Type B pancreatic cell (in vitro differentiated cells): ENCODE data around the gene HK1. TPM values are rescaled to one million over a fixed set of nuclear protein-coding genes. Genes with fewer than 3 reads are reported as not detected.
"Not testable (repeated sequence)": the region's sequence is repeated elsewhere in the genome, so short reads cannot be mapped to it uniquely, and the experiment has no call there.

ENCODE experiments used
- DNase-seq: peaks from one replicate; pipeline ENCODE4 v3.0.0; 2021; ENCODE audit warnings: mixed read lengths; ENCODE audit not compliant: unreplicated experiment; ENCODE audit errors: extremely low spot score
- H3K27ac Mint-ChIP-seq: 2 replicates; pipeline ENCODE4 v1.8.0; 2021; ENCODE audit warnings: mild to moderate bottlenecking, mixed read lengths
- H3K27me3 Mint-ChIP-seq: 2 replicates; pipeline ENCODE4 v1.8.0; 2021; ENCODE audit warnings: mixed read lengths
- H3K36me3 Mint-ChIP-seq: 2 replicates; pipeline ENCODE4 v1.8.0; 2021; ENCODE audit warnings: mixed read lengths
- H3K4me1 Mint-ChIP-seq: one replicate; pipeline ENCODE4 v1.8.0; 2021; ENCODE audit warnings: mixed read lengths; ENCODE audit not compliant: unreplicated experiment
- H3K4me3 Mint-ChIP-seq: 2 replicates; pipeline ENCODE4 v1.8.0; 2021; ENCODE audit warnings: mild to moderate bottlenecking, mixed read lengths
- H3K9me3 Mint-ChIP-seq: 2 replicates; pipeline ENCODE4 v1.8.0; 2021; ENCODE audit warnings: mixed read lengths
- total RNA-seq: library from RNA; stranded (reverse); gene quantifications from 2 replicates; pipeline ENCODE4 v1.2.1, GENCODE V29; 2021; ENCODE audit warnings: low replicate concordance
- TF ChIP-seq, protein P1 (sequence below): fragments of 200-600 bp; sonication (generic); conservative IDR thresholded peaks from 2 replicates; pipeline ENCODE4 v1.5.0; 2021; ENCODE audit warnings: antibody characterized with exemption, mild to moderate bottlenecking

The HK1 gene
- total RNA-seq, 1 donor from 2014 or later, result 60.8 TPM

DNA sequence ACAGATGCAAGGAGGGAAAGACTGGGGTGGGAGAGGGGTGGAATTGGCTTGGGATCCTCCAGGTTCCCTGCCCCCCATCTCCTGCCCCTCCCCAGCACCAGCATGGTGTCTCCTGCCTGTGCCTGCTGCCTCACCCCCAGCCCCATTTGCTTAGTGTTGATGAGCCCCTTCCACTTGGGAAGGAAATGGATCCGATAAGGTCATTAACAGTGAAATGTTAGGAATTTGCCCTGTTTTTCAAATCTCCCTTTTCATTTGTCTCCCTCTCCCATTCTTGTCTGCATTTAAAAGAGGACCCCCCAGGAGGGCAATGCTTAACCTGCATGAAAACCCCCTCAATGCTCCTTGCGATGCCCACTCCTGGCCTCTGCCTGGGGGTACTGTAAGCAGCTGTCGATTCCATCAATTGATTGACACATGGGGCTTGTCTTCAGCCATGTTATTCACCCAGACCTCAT lies 51.5 kb downstream of the HK1 start:
- H3K4me3 Mint-ChIP-seq, result no peak overlapping the region
- H3K27ac Mint-ChIP-seq, result peak overlapping the region; percentile 88

DNA sequence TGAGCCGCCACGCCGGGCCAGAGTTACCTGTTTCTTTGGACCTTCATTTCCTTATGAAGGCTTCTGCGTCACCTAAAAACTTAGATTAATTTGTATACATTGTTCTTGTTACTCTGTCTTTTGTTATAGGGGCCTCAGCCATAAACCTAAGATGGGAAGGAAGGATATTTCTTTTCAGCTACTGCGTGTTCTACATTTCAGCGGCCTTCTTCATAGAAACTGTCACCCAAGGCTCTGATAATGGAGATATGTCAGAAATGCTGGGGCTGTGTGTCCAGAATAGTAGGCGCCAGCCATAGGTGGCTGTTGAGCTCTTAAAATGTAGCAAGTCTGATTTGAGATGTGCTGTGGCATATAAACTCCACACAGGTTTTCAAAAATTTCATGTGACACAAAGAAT lies 52.9 kb downstream of the HK1 start:
- no peak for DNase-seq
- TF ChIP-seq, protein P1, sequence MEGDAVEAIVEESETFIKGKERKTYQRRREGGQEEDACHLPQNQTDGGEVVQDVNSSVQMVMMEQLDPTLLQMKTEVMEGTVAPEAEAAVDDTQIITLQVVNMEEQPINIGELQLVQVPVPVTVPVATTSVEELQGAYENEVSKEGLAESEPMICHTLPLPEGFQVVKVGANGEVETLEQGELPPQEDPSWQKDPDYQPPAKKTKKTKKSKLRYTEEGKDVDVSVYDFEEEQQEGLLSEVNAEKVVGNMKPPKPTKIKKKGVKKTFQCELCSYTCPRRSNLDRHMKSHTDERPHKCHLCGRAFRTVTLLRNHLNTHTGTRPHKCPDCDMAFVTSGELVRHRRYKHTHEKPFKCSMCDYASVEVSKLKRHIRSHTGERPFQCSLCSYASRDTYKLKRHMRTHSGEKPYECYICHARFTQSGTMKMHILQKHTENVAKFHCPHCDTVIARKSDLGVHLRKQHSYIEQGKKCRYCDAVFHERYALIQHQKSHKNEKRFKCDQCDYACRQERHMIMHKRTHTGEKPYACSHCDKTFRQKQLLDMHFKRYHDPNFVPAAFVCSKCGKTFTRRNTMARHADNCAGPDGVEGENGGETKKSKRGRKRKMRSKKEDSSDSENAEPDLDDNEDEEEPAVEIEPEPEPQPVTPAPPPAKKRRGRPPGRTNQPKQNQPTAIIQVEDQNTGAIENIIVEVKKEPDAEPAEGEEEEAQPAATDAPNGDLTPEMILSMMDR, result no peak
- Mint-ChIP-seq H3K9me3 (no peaks in the 10 kb centered on the region), H3K4me1 (peaks cover 47% of the 10 kb centered on the region), H3K4me3 (no peak overlapping the region), H3K27me3 (no peaks in the 10 kb centered on the region), H3K36me3 (peaks cover 12% of the 10 kb centered on the region), H3K27ac (peak overlapping the region; percentile 88)

More for the DNA sequence above, 51.5 kb downstream of the HK1 start:
- Mint-ChIP-seq H3K9me3 (no peaks in the 10 kb centered on the region), H3K36me3 (peaks cover 11% of the 10 kb centered on the region), H3K27me3 (no peaks in the 10 kb centered on the region), H3K4me1 (peaks cover 47% of the 10 kb centered on the region)
- no peak for DNase-seq
- TF ChIP-seq, protein P1, result no peak

DNA sequence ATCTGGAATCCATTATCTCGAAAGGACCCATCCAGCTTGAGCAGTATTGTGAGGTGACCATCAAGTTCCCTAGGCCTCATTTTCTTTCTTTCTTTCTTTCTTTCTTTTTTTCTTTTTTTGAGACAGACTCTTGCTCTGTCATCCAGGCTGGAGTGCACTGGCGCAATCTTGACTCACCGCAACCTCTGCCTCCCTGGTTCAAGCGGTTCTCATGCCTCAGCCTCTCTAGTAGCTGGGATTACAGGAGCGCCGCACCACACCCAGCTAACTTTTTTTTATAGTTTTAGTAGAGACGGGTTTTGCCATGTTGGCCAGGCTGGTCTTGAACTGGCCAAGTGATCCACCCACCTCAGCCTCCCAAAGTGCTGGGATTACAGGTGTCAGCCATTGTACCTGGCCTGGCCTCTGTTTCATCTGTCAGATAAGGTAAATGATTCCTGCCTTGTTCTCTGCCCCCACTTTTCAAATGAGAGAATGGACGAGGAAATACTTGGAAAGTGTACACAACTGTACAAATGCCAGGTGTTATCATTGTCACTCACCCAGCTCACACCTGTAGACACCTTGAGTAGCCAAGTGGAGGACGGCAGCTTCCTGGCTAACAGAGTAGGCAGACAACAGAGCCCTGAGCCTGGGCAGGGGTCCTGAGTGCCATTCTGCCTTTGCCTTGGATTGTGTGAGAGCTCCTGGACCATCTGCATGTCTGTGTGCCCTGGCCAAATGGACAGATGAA lies 54.1 kb downstream of the HK1 start:
- Mint-ChIP-seq H3K4me3 (peak overlapping the region; percentile 67), H3K9me3 (no peaks in the 10 kb centered on the region), H3K27ac (peak overlapping the region; percentile 95), H3K36me3 (peaks cover 11% of the 10 kb centered on the region), H3K4me1 (peaks cover 48% of the 10 kb centered on the region), H3K27me3 (no peaks in the 10 kb centered on the region)
- TF ChIP-seq, protein P1, result no peak
- no peak for DNase-seq

DNA sequence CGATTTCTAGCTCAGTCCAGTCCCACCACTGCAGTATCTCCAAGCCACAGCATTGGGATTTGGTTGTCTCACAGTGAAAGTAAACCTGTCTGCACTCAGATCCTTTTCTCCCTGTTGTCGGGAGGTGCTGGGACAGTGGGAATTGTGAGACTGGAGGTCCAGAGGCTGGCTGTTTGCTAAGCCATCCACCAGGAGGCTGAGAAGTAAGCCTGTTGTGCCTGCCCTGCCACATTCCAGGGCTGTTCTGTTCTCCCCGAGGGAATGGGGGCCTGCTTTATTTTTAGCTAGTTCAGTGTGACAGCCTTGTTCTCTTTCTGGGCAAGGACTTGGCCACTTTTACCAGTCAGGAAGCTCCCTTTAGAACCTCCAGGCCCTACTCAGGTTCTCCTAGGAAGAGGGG lies 54.9 kb downstream of the HK1 start:
- H3K27ac Mint-ChIP-seq, result peak overlapping the region; percentile 95
- no peak for DNase-seq
- peaks cover 50% of the 10 kb centered on the region for H3K4me1 Mint-ChIP-seq
- no peaks in the 10 kb centered on the region for H3K27me3 Mint-ChIP-seq
- no peaks in the 10 kb centered on the region for H3K9me3 Mint-ChIP-seq
- TF ChIP-seq, protein P1, result peak; percentile 52
- H3K36me3 Mint-ChIP-seq, result peaks cover 11% of the 10 kb centered on the region
- peak overlapping the region; percentile 67 for H3K4me3 Mint-ChIP-seq

DNA sequence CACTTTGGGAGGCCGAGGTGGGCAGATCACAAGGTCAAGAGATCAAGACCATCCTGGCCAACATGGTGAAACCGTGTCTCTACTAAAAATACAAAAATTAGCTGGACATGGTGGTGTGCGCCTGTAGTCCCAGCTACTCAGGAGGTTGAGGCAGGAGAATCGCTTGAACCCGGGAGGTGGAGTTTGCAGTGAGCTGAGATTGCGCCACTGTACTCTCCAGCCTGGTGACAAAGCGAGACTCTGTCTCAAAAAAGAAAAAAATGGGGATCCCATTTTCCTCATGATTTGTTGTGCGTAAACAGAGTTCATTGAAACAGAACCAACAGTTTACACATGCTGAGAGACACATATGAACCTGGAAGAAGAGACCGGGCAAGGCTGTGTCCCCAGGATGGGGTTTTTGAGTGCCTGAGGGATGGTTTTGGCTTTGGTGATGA lies 55.6 kb downstream of the HK1 start:
- peak overlapping the region; percentile 95 for H3K27ac Mint-ChIP-seq
- DNase-seq, H3K9me3 Mint-ChIP-seq, H3K27me3 Mint-ChIP-seq: not testable (repeated sequence)
- H3K36me3 Mint-ChIP-seq, result peaks cover 11% of the 10 kb centered on the region
- peaks cover 50% of the 10 kb centered on the region for H3K4me1 Mint-ChIP-seq
- H3K4me3 Mint-ChIP-seq, result peak overlapping the region; percentile 67

DNA sequence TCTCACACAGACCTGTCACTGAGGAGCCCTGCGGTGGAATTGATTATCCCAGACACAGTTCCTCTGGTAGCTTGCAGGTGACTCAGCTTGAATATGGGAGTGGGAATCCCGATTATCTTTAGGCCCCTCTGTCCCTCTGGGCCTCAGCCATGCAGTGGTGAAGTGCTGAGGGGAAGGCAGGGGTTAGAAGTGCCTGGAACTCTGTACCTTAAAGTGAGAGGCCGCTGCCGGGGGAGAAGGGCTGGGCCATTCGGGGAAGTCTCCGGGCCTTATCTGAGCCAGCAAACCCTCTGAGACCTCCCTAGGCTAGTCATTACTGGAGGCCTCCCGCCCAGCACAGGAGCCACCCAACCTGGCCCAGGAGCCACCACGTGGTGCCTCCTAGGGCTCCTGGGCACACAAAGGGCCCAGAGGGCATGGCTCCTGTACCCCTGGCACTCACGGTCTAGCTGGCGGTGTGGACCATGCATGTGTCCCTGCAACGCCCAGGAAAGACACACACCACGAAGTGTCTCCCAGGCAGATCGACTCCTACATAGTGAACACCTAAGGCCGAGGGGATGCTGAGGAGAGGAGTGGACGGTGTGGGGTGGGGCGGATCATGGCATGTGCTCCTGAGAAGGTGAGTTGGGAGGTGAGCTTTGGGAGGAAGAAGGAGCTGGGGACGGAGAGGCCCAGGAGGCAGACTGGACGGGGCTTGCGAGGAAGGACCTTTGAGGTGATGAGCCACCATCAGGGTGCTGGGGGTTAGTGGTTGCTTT lies 56.2 kb downstream of the HK1 start:
- Mint-ChIP-seq H3K4me1 (peaks cover 54% of the 10 kb centered on the region), H3K4me3 (peak overlapping the region; percentile 64), H3K27me3 (no peaks in the 10 kb centered on the region), H3K27ac (peak overlapping the region; percentile 95), H3K36me3 (peaks cover 11% of the 10 kb centered on the region), H3K9me3 (no peaks in the 10 kb centered on the region)
- TF ChIP-seq, protein P1, result no peak
- no peak for DNase-seq
